Daoy (cell line): Measurements from ENCODE around the gene RBFOX2. TPM values are rescaled to one million over a fixed set of nuclear protein-coding genes. Genes with fewer than 3 reads are reported as not detected.
A peak's percentile ranks its signal among the peaks of the same experiment; 100 is the strongest.

Source experiments
- DNase-seq: peaks from one replicate; pipeline ENCODE4 v3.0.0-alpha.2; 2015; ENCODE audit warnings: low read depth
- total RNA-seq: library from RNA; depleted of rRNA; stranded (reverse); fragments of >200 nt; shearing (Covaris generic); gene quantifications from 2 replicates; pipeline ENCODE4 v1.2.3, GENCODE V29; 2014

The RBFOX2 gene
- total RNA-seq, 1 experiment from 2014 or later, result 83.1 TPM

DNA sequence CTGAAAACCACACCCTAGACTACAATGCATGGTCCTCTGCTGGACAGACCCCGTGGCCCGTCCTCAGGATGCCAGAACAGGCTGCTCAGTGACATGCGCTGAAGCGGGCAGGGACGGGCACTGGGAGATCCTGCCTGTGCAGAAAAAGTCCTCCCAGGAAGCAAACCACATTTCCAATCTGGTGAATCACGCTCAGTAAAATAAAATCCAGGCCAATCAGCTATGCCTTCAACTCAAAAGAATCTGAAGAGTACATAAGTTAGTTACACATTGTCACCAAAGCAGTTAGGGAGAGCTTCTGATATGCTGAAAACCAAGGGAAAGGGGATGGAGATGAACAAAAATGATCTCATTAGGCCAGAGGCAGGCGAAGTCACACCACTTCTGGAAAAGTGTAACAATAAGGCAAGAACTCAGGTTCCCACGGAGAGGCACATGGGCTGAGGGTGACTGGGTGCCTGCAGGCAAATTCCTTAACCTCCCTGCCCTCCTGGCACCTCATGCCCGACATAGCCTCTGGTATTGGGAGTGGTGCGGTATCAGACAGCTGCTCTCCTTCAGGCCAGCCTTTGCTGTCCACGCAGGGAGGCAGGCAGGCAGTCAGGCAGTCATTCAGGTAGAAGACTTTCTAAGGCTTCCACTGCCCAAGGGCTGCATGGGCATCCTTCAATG, 244.5 kb downstream of the RBFOX2 start:
- peak; percentile 73 for DNase-seq

DNA sequence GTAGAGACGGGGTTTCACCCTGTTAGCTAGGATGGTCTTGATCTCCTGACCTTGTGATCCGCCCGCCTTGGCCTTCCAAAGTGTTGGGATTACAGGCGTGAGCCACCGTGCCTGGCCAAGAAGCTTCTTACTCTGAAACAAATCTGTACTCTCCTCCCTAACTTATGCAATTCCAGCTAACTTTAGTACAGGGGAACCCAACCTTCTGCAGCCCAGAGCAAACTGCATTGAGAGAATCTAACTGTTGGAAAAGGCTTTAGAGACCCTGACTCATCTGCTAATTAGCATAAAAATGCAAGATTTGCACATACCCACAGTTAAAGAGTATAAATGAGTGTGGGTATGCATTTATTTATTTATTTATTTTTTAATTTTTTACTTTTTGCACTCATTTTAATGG, 246.1 kb downstream of the RBFOX2 start:
- no peak for DNase-seq

- DNase-seq, result no peak
These were observed 246.7 kb downstream of the RBFOX2 start for GRCh38 chr22:35781898-35782297.

- DNase-seq, result peak; percentile 49
These were observed 251.2 kb downstream of the RBFOX2 start for GRCh38 chr22:35777335-35777975.

DNA sequence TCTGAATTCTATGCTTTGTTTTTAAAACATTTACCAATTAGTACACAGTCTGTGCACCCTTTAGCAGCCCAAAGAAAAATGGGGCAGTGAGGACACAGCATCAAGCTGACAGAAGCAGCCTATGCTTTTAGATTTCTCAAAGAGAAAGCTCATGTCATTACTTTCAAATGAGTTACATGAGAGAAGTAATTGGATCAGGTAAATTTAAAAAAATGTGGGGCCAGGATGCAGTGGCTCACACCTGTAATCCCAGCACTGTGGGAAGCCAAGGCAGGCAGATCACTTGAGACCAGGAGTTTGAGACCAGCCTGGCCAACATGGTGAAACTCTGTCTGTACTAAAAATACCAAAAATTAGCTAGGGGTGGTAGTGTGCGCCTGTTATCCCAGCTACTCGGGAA, 253.3 kb downstream of the RBFOX2 start:
- no peak for DNase-seq

- DNase-seq, result no peak
These were observed 258.6 kb downstream of the RBFOX2 start for GRCh38 chr22:35769974-35770373.

DNA sequence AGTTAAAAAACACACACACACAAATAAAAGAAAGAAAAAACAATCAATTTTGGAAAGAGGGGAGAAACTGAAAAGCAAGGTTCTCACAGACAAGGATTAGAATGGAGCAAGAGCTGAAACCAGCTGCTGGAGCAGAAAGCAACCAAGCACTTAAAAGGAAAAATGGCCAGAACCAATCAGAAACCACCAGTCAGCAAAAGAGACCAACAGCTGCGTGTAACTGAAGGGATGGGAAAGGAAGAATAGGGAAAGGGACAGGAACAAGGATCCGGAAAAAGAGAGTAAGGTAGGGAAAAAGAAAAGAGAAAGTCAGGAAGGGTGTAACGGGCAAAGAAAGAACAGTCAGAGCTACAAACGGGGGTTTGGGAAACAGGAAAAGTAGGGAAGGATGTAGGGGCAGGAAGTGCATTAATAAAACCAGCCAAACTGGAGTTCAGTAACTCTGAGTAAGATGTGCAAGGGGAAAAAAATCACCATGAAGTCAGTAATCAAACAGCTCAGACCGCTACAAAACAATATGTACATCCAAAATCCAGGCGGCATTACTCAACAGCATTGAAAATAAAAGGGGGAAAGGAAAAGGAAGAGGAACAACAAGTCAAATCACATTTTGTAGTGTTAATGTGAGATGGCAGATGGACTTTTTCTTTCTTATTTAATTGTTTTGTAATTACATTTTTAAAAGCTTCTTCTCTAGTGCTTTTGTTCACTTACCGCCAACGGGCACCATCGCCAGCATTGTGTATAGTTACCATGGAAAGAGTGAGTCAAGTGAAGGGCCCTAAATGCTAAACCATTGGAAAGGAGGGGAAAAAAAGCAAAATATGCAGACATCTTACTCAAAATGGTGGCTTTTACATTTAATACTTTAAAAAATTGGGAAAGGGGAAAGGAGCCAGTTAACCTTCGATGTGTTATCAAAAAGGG, 261.7 kb downstream of the RBFOX2 start:
- no peak for DNase-seq

- no peak for DNase-seq
These were observed 267.6 kb downstream of the RBFOX2 start for GRCh38 chr22:35761037-35761436.

DNA sequence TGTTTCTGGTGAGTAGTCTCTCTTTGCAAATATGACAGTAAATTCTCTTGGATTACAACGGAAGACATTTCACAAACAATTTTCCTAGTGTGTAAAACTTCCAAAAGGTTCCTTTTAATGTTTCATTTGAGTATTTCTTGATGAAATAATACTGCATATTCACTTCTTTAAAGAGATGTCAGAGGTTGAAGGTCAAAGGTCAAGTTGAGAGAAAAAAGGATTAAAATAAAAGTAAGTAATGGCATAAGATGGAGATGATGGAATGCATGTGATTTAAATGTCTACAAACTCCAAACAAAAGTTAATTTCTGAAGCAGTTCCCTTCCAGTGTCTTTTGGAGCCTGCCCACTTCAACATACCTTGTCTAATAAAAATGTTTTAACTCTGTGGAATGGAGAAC, 270.2 kb downstream of the RBFOX2 start:
- DNase-seq, result no peak

- no peak for DNase-seq
These were observed 271.9 kb downstream of the RBFOX2 start for GRCh38 chr22:35756722-35757121.

DNA sequence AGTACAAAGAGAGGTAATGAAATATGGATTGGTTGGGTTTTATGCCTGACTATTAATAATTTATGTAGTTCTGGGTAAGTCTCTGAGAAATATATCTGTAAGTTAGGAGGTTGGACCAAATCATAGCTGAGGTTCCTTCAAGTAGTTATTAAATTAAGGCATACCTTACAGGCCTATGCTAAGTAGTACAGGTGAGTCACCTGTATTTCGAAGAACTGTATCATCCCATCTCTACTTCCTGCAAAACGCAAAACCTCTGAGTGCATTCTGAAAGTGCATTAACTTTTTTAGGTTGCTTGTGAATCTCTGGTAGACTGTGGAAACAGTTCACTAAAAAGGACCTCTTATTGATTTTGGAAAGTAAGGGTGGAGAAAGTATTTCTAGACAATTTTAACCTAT, 273.9 kb downstream of the RBFOX2 start:
- DNase-seq, result no peak

DNA sequence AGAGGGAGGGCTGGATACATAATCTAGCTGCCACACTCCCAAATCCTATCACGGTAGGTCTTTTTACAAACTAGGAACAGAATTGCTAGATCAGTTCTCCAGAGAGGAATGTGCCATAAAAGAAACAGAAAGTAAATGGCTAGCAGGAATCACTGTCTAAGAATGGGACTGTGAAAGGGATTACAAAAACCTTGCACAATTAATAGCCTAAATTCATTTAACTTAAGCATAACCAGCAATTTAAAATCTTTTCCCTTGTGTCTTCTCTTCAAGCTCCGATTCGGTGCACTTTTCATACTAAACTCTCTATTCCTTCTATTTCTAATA, 275.8 kb downstream of the RBFOX2 start:
- DNase-seq, result no peak

DNA sequence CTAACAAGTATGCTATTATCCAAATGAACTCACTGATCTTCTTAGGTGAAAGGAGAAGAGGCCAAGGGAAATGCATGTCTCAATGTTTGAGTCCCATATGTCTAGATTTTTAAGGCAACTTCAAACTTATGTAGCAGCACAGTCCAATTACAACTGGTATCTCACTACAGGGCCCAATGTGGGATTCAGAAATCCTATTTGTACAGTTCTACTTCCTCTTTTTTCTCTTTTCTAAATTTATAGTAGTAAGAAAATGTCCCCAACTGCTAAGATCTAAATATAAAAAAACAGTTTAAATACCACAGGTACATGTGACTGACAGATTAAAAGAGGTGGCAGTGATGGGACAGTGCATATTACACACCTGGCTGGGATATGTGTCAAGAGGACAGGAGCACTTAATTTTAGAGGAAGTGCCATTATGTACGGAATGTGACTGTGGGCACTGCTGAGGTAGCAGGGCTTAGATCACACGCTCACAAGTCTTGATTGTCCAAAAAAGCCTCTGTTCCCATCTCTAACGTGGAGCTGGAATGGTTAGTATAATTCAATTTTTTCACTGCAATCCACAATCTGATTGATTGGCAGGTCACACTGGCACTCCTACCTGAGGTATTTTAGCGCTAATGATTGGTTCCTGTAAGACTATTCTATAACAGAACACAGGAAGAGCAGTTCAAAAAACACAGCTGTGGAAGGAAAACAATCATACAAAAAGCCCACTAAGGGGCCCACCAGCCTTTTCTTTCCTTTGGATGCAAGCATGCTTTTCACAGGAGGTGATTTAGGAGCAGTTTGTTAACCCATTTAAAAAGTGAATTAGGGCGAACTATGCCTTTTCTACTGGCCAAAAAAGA, 276.4 kb downstream of the RBFOX2 start:
- no peak for DNase-seq

GRCh38 chr22:35749808-35750207, 278.8 kb downstream of the RBFOX2 start:
- peak; percentile 78 for DNase-seq

DNA sequence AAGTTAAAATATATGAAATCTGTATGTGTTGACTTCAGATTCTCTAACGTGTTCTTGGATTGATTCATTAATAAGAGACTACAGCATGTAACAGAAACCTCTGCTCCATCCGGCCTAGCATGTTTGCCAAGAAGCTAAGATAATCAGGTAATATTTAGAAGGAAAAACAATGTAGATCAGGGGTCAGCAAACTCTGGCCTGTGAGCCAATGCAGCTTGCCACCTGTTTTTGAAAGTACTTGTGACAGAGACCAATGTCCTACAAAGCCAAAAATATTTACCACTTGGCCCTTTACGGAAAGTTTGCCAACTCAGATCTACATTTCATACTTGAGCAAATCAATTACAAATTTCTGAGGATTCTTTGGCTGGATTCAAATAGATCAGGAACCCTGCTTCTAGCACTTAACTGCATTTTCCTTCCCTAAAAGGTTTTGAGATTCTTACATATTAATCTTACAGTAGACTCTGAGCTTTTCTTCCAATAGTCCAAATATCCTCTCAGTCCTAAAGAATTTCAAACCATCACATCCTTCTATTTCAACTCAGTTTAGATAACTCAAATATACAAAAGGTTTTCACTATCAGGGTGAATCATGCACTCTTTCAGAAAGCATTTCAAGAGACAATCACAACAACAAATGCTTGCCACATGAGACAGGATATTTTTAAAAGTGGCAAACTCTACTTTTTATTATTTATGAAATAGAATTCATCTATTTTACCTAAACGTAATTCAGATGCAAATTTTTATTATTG, 281.5 kb downstream of the RBFOX2 start:
- no peak for DNase-seq

DNA sequence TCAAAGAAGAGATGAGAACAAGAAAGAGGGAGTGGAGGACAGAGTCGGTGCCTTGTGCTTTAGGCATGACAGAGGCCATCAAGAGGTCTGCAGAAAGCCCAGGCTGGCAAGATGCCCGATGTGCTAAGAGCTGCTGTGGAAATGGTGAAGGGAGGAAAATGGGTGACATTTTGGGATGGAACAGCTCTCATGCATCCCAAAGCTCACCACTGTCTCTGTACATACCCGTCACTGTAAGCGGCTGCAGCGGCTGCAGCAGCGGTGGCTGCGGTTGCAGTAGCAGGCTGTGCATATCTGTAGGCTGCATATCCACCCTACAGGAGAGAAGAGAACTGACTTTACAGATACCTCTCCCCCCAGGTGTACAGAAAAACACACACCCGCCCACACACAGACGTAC, 282.4 kb downstream of the RBFOX2 start:
- DNase-seq, result no peak

GRCh38 chr22:35743326-35743860, 285.2 kb downstream of the RBFOX2 start:
- DNase-seq, result no peak

DNA sequence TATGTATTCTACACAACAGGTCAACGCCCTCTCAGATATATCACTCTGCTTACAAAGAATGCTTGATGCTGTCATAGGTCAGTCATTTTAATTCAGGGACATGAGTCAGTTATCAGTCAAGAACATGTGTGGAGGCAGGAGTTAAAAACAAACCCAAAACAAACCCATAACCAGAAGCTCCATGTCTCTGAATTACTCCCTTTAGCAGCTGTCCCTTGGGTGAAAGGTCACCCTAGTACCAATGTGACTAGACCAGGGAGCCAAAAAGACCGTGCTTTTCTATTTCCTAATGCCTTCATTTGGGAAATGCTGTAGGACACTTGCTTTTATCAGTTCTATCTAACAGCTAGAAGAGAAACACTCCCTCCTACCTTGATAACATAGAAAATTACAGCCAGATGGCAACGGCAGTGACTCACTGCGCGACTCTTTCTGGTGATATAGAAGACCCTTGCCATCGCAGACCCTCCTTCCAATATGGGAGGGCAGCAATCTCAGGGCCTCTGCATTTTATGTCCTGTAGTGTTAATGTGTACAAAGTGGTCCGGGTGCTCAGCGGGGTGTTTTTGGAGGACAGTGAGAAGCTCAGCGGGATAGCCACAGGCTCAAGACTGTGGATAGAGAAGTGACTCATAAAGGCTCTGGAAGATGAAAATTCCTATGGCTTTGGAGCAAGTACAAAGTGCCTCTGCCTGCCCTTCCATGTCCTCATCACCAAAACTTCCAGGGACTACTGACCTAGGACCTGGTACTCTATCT, 286.1 kb downstream of the RBFOX2 start:
- peak; percentile 78 for DNase-seq

DNA sequence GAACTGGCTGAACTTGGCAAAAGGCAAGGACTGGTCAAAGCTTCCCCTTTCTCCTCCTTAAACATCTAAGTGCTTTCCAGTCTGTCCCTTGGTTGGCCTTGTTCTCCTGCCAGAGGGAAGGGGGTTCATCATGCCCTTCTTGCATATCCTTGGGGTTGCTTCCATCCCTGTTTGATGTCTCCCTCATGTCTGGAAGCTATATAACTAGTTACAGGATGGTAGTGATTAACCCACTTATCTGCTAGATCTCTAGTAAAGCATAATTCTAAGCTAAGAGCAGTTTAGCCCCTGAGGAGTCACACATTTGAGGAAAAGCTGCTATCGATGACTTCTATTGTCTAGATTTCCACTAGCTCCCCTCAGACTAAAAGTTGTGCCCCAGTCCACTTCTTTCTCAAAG, 288.0 kb downstream of the RBFOX2 start:
- no peak for DNase-seq

DNA sequence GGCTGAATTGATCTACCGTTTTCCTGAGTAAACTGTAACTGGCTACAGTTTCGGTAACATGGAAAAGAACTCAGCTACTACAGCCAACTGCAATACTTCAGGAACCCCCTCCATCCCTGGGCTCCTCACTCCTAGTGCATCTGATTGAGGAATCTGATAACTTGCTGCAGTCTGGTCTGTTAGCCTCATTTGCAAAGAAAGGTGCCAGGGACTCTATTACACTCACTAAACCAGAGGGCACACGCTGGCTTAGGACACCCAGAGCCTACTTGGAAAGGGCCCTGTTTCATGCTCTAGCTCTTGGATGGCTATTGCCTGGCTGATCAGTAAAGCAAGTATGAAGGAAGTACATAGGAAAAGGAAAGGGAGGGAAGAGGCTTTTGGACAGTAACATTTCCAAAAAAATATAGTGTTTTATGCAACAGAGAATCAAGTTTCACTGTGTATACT, 288.7 kb downstream of the RBFOX2 start:
- DNase-seq, result no peak
